Gastroesophageal sphincter (tissue), 3 donors: ENCODE measurements around the gene LAD1.

Experiments used
- CTCF ChIP-seq, 4 experiments: fragments of 200-600 bp in 2 of 4; fragments of 450-650 bp in 2 of 4; sonication (generic) in 1 of 4; IDR thresholded peaks; one replicate each; pipeline ENCODE4 v1.5.1; 2017 to 2019; ENCODE audit warnings: antibody characterized with exemption in 4 of 4, mild to moderate bottlenecking in 2 of 4, moderate library complexity in 2 of 4
- EP300 ChIP-seq: sonication (generic); formaldehyde crosslinking; IDR thresholded peaks from one replicate; pipeline ENCODE4 v1.6.1; 2017; ENCODE audit warnings: antibody characterized with exemption, mild to moderate bottlenecking
- POLR2A ChIP-seq, 2 donors: fragments of 450-650 bp; IDR thresholded peaks; one replicate each; pipeline ENCODE4 v1.6.1; 2017; ENCODE audit warnings: antibody characterized with exemption in 2 of 2, mild to moderate bottlenecking in 2 of 2, moderate library complexity in 1 of 2
- POLR2AphosphoS5 ChIP-seq: sonication (generic); formaldehyde crosslinking; IDR thresholded peaks from one replicate; pipeline ENCODE4 v1.6.1; 2017; ENCODE audit warnings: antibody characterized with exemption

GRCh38 chr1:201434266-201434665, 35.1 kb upstream of the LAD1 start:
- TF ChIP-seq CTCF (IDR thresholded peaks at IDR 0.05) (no peak), EP300 (no peak), POLR2A (IDR thresholded peaks at IDR 0.05) (no peak), POLR2AphosphoS5 (no peak)
